Skin epidermis (tissue), 12 donors: ENCODE results near the gene TTC3.
A peak's percentile ranks its signal among the peaks of the same experiment; 100 is the strongest.
"Not testable (repeated sequence)": the region's sequence is repeated elsewhere in the genome, so short reads cannot be mapped to it uniquely, and the experiment has no call there.

Experiments used
- H3K27ac ChIP-seq, 21 experiments: fragments of 200-600 bp; sonication (generic) in 11 of 21; one replicate each; pipeline ENCODE4 v1.5.0; 2020; ENCODE audit warnings: mild to moderate bottlenecking in 3 of 21, inconsistent platforms in 2 of 21, moderate library complexity in 2 of 21
- H3K4me3 ChIP-seq, 7 experiments: fragments of 200-600 bp; sonication (generic) in 2 of 7; one replicate each; pipeline ENCODE4 v1.5.0; 2020; ENCODE audit warnings: inconsistent platforms in 2 of 7, mild to moderate bottlenecking in 2 of 7, moderate library complexity in 1 of 7

Gene TTC3

DNA sequence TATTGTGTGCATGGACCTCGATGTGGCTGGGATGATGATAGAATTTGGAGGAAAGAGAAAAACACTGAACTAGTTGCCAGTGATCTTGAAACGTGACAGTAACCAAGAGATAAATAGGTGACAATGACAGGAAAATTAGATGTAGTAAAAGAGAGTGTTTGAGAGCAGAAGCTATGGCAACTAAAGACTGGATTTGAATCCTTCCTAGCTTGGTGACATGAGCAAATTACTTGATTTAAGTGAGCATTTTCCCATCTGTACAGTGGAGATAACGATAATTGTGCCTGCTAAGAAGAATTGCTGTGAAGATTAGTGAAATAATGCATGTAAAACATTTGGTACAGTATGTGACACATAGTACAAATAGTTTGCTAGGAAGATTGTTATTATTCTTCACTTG is 12.7 kb downstream of the TTC3 start:
- Histone ChIP-seq H3K27ac (no peak overlapping the region), H3K4me3 (no peak overlapping the region)

DNA sequence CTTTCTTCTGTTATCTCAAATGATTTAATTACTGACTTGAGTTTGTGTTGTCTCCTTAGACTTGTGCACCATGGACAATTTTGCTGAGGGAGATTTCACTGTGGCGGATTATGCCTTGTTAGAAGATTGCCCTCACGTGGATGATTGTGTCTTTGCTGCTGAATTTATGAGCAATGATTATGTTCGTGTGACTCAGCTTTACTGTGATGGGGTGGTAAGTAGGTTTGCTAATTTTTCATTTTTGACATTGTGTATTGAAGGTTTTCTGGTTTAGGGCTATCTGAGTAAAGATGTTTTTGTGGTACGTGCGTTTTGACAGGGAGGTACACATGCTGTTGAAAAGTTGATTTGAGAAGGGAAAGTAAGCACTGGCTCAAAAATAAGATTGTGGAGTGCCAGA is 14.1 kb downstream of the TTC3 start:
- Histone ChIP-seq H3K4me3 (no peak overlapping the region), H3K27ac (no peak overlapping the region)

GRCh38 chr21:37088186-37088735 is 15.2 kb downstream of the TTC3 start:
- Histone ChIP-seq H3K27ac (no peak overlapping the region), H3K4me3 (no peak overlapping the region)

GRCh38 chr21:37093977-37094376 is 20.9 kb downstream of the TTC3 start:
- Histone ChIP-seq H3K27ac (no peak overlapping the region), H3K4me3 (no peak overlapping the region)

GRCh38 chr21:37095821-37096220 is 22.8 kb downstream of the TTC3 start:
- Histone ChIP-seq H3K27ac (no peak overlapping the region), H3K4me3 (no peak overlapping the region)

GRCh38 chr21:37098751-37099150 is 25.7 kb downstream of the TTC3 start:
- no peak overlapping the region for H3K27ac ChIP-seq

GRCh38 chr21:37100316-37100715 is 27.3 kb downstream of the TTC3 start:
- Histone ChIP-seq H3K4me3 (no peak overlapping the region), H3K27ac (no peak overlapping the region)

More at GRCh38 chr21:37098751-37099150, 25.7 kb downstream of the TTC3 start:
- no peak overlapping the region for H3K4me3 ChIP-seq

DNA sequence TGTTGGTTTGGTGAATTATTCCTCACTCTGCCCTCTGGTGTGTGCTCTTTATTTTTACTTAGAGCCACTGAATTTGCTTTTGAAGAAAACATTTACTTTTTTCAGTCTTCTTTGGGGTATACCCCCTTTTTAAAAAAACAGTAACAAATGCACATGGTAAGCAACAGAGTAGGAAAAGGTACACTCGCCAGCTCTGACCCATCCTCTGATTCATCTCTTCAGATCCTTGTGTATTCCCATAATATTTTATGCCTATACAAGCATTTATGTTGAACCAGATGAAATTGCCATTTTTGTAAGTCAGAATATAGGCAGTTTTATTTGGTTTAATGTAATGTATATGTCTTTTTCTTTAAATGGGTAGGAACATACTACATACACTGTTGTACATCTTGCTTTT is 28.3 kb downstream of the TTC3 start:
- Histone ChIP-seq H3K4me3 (no peak overlapping the region), H3K27ac (no peak overlapping the region)

- not testable (repeated sequence) for H3K27ac ChIP-seq
These were observed 29.7 kb downstream of the TTC3 start for GRCh38 chr21:37102746-37103145.

DNA sequence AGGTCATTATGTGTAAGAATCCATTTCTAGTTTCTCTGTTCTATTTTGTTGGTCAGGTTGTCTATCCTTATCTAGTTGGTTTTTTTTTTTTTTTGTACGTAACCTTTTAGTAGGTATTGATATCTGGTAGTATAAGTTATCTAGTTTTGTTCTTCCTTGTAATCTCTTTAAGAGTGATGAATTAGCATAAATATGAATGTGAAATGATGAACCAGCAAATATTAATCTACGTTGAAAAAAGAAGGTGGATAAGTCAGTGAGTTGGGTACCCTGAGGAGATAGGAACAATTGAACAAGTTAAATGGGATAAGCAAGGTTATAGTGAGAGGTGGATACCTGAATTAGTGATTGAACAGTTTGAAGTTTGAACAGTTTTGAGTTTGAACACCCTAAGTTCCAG is 33.9 kb downstream of the TTC3 start:
- Histone ChIP-seq H3K4me3 (no peak overlapping the region), H3K27ac (no peak overlapping the region)

More at GRCh38 chr21:37102746-37103145, 29.7 kb downstream of the TTC3 start:
- H3K4me3 ChIP-seq: not testable (repeated sequence)

- not testable (repeated sequence) for H3K27ac ChIP-seq, H3K4me3 ChIP-seq
These were observed 38.0 kb downstream of the TTC3 start for GRCh38 chr21:37111029-37111428.

GRCh38 chr21:37114301-37114700 is 41.2 kb downstream of the TTC3 start:
- H3K27ac ChIP-seq, H3K4me3 ChIP-seq: not testable (repeated sequence)

GRCh38 chr21:37116459-37116858 is 43.4 kb downstream of the TTC3 start:
- not testable (repeated sequence) for H3K27ac ChIP-seq, H3K4me3 ChIP-seq

GRCh38 chr21:37117204-37117603 is 44.1 kb downstream of the TTC3 start:
- no peak overlapping the region for H3K4me3 ChIP-seq
- no peak overlapping the region for H3K27ac ChIP-seq

GRCh38 chr21:37118187-37118826 is 45.3 kb downstream of the TTC3 start:
- Histone ChIP-seq H3K4me3 (no peak overlapping the region), H3K27ac (no peak overlapping the region)

DNA sequence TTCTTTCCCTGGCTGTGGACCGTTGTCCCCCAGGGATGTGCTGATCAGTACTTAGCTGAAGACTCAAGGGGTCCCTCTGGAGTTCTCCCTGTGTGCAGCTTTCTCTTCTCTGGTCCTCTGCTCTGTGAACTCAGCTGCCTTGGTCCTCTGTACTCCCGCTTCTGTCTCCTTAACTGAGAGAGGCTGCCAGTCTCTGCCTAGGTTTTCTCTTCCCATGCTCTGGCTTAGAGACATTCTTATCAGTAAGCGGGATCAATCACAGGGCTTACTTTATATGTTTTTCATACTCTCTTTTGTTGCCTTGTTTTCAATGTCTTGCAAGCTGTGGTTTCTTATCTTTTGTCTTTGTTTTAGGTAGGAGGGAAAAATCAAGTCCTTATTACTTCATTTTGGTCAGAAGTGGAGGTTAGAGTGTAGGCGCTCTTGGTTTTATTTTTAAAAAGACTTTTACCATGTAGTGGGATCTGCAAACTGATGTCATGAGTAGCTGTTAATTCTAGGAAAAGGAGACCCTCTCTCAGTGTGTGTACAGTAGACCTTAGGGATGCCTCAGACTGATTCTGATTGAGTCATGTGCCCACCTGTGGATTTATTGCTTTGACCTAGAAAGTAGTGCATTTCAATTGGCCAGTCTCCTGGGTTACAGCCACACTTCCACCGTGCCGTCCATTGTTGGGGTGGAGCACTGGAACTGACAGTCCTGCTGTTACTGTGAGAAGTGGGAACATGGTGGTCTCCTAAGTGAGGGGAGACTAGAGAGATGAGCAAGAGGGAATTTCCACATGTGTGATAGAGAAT is 46.6 kb downstream of the TTC3 start:
- H3K4me3 ChIP-seq: no peak overlapping the region

DNA sequence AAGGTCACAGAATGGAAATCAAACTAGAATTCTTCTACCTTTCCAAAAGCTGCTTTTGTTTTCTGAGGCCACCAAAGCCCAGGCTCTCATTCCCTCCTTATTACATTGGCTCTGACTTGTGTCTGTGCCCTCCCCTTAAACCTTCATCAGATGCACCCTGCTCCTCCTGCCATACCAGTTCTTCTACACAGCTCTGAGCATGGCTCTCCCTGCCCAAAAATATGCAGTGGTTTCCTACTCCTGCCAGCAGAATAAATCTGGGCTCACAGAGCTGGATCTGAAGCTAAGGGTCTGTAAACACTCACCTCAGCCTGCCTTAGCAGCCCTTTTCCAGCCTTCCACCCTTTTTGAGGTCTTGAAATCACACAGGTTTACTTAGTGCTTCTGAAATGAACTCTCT is 55.0 kb downstream of the TTC3 start:
- H3K27ac ChIP-seq: peak overlapping the region in 1 of 21 experiments; percentile 47
- no peak overlapping the region for H3K4me3 ChIP-seq

More for the DNA sequence above, 46.6 kb downstream of the TTC3 start:
- H3K27ac ChIP-seq: no peak overlapping the region

GRCh38 chr21:37130971-37131370 is 57.9 kb downstream of the TTC3 start:
- H3K4me3 ChIP-seq: no peak overlapping the region
- no peak overlapping the region for H3K27ac ChIP-seq

GRCh38 chr21:37136261-37136660 is 63.2 kb downstream of the TTC3 start:
- Histone ChIP-seq H3K27ac (no peak overlapping the region), H3K4me3 (no peak overlapping the region)

- H3K4me3 ChIP-seq: no peak overlapping the region
- no peak overlapping the region for H3K27ac ChIP-seq
These were observed 63.7 kb downstream of the TTC3 start for GRCh38 chr21:37136744-37137143.

- no peak overlapping the region for H3K4me3 ChIP-seq
- no peak overlapping the region for H3K27ac ChIP-seq
These were observed 66.1 kb downstream of the TTC3 start for GRCh38 chr21:37139154-37139553.
